ENCODE results near the gene LRG1. TPM values are rescaled to one million over a fixed set of nuclear protein-coding genes. Genes with fewer than 3 reads are reported as not detected.
"Not testable (repeated sequence)": the region's sequence is repeated elsewhere in the genome, so short reads cannot be mapped to it uniquely, and the experiment has no call there.

Gene LRG1
- total RNA-seq, 1 donor from 2014 or later, result 19.4 TPM

DNA sequence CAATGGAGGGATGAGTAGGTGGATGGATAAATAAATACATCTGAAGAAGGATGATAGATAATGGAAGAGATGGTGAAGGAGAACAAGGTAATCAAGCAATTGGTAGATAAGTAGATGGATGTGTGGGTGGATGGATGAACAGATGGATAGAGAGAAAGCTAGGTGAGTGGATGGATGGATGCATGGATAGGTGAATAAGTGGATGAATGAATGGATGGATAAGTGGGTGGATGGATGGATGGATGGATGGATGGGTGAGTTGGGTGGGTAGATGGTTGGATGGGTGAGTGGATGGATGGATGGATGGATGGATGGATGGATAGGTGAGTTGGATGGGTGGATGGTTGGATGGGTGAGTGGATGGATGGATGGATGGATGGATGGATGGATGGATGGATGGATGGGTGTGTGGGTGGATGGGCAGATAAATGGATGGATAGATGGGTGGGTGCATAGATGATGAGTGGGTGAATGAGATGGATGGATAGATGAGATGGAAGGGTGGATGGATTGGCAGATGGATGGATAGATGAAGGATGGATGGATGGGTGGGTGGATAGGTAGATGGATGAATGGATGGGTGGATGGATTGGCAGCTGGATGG, 13.4 kb upstream of the LRG1 start:
- DNase-seq (ENCODE audit: low spot score), result no peak

DNA sequence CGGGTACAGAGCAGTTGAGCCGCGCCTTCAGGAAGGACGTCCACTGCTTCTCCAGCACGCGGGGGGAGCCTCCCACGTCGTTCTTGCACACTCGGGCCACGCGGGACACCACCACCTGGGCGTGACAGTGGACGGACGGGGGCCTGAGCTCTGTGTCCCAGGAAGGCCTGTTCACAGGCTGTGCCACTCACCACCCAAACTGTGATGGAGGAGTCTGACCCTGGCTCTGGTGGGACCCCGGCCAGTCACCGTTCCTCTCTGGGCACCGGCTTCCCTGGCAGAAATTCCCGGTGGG, 12.6 kb upstream of the LRG1 start:
- DNase-seq (ENCODE audit: low spot score), result no peak

DNA sequence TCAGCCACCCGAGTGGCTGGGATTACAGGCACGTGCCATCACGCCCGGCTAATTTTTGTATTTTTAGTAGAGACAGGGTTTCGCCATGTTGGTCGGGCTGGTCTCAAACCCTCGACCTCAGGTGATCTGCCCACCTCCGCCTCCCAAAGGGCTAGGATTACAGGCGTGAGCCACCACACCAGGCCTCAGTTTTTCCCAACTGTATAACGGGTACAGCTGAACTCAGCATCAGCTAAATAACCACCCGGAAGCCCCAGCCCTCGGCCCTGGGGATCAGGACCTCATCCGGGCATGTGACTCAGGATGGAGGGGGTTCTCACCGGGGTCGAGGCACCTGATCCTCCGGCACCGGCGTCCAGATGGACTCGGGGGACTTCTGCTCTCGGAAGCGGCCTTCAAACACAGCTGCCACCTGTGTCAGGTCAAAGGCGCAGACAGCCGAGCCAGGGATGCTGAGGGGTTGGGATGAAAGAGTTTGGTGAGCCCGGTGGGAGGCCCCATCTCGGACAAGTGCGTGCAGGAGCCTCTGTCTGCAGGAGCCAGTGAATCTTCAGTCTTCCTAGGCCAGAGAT, 10.7 kb upstream of the LRG1 start:
- DNase-seq (ENCODE audit: low spot score), result no peak

DNA sequence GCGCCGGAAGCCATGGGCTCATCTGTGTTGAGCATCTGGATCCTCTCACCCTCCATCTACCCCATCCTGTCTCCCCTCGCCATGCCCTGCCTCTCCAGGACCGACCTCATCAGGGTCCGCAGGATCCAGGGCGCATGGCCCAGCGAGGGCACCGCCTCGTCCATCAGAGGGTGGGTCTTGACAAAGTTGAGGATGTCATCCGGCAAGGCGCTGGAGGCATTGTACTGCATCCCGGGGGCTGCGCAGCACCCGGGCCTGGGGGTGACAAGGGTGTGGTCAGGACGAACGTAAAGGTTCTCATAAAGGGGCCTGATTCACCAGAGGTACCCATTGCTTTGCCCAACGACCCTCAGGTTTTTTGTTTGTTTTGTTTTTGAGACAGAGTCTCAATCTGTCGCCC, 10.2 kb upstream of the LRG1 start:
- no peak for DNase-seq (ENCODE audit: low spot score)

DNA sequence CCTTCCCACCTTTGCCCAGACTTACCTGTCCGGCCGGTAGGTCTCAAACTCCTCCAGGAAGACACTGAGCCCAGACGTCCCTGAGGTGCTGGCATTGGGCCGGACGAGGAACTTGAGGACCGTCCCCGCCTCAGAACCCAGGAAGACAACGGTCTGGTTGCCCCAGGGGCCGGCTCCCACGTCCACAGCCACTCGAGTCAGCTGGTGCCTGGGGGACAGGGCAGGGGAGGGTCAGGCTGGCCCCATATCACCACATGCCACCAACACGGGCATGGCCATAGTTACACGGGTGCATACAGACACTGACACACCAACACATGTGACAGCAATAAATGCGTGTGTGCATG, 8.4 kb upstream of the LRG1 start:
- DNase-seq (ENCODE audit: low spot score), result no peak

DNA sequence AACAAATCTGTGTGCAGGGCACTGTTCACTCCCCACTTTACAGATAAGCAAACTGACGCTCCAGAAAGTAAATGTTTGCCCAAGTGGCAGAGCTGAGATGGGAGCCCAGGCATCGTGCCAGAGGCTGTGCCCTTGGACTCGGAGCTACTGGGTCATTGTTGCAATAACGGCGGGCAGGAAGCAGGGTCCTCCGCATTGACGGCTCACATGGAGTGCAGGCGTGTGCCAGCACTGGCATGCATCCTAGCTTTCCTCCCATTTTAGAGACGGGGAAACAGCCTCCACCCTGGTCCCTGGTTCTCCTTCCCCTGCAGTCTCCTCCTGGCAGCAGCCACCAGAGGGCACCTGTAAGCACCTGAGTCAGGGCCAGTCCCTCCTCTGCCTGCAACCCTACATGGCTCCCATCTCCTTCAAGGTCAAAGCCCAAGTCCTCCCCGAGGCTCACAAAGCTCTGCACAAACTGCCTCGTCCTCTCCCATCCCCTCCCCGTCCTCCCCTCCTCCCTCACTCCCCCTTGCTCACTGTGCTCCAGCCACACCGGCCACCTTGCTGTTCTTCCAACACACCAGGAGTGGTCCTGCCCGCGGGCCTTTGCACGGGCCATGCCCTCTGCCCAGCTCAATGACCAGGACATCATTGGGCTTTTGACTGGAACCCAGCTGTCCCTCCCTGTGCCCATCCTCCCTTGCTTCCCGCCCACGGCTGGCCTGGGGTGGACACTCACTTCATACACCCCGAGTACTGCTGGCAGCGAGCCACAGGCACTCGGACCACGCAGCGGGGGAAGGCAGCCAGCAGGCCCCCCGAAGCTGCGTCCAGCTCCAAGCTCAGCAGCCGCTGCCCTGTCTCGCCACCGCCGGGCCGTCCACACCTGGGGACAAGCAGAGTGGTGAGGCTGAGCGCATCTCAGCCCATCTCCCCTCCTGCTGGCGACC, 7.7 kb upstream of the LRG1 start:
- no peak for DNase-seq (ENCODE audit: low spot score)

DNA sequence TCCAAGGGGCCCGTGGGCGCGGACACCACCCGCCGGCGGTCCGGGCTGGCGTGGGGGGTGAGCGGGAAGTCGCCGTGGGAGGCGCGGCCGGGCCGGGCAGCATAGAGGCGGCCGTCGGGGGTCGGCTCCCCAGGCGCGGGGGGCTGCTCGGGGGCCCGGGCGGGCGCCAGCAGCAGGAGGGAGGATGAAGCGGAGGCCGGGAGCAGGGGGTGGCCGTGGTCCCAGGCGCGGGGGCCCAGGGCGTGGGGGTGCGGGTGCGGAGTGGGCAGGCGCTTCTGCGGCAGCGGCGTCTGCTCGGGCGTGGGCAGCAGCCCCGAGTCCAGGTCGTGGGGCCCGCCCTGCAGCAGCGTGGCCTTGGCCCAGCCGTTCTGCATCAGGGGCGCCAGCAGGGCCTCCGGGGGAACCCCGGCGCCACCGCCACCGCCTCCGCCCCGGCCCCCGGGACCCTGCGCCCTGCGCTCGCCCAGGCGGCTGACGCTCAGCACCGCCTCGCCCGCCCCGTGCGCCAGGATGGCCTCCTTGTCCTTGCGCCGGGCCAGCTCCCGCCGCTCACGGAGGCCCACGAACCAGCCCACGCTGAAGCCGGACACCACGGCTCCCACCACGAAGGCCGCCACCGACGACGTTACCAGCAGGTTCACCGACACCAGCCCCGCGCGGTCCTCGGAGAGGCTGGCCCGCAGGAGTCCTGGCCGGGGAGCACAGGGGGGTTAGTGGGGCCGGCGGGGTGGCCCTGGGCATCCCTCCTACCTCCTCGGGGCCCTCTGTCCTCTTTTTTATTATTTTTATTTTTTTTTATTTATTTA, 4.2 kb upstream of the LRG1 start:
- no peak for DNase-seq (ENCODE audit: low spot score)

DNA sequence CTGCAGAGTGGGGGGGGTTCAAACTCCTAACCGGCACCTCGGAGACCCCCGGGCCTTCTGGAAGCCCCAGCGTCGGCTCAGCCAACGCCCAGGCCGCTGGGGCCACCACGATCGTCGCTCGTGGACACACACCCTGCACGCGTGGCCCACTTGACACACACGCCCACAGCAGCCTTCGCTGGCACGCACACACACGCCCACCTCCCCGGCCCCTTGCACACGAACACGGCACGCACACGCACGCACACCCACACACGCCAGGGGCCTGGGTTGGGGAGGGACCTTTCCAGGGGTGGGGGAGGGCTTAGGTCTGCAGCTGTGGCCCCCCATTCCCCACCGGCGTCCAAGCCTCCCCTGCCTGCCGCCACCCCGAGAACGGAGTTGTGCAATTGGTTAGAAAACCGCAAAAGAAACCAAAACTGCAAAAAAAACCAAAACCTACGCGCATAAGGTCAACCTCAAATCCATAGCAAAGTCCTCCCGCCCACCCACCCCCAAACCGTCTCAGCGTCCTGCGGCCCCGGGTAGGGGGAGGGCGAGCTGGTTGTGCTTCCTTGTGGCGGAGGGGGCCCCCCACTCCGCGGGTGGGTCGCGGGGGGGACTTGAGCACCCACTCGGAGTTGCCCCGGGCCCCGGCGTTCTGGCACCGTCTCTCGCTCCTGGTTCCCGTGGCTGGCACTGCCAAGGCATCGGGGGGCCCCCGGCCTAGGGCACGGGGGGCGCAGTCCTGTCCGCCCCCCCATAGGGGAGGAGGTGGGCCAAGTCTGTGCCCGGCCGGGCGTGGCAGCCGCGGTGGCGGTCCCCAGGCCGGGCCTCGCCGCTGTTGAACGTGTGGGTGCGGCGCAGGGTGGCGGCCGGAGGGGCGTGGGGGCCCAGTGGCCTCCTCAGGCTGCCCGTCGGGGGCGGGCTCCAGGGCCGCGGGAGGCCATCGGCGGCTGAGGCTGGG, 3.3 kb upstream of the LRG1 start:
- no peak for DNase-seq (ENCODE audit: low spot score)

DNA sequence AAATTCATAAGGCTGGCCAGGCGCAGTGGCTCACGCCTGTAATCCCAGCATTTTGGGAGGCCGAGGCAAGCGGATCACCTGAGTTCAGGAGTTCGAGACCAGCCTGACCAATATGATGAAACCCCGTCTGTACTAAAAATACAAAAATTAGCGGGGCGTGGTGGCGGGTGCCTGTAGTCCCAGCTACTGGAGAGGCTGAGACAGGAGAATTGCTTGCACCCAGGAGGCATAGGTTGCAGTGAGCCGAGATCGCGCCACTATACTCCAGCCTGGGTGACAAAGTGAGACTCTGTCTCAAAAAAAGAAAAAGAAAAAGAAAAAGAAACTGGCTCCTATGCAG, 1.9 kb upstream of the LRG1 start:
- DNase-seq (ENCODE audit: low spot score), result not testable (repeated sequence)

DNA sequence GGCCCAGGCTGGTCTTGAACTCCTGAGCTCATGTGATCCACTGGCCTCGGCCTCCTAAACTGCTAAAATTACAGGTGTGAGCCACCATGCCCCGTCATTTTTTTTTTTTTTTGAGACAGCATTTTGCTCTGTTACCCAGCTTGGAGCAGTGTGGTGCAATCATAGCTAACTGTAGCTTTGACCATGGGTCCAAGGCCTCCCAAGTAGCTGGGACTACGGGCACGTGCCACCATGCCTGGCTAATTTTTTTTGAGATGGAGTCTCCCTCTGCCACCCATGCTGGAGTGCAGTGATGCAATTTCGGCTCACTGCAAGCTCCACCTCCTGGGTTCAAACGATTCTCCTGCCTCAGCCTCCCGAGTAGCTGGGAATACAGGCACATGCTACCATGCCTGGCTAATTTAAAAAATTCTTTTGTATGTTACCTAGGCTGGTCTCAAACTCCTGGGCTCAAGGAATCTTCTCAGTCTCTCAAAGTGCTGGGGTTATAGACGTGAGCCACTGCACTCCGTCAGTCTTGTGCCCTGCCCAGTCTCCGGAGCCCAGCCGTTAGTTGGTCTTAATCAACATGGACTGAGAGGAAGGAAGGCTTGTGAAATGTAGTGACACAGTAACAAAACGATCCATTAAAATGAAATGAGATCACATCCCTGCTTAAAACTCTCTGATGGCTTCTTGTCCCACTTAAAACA, 1.4 kb upstream of the LRG1 start:
- no peak for DNase-seq (ENCODE audit: low spot score)

DNA sequence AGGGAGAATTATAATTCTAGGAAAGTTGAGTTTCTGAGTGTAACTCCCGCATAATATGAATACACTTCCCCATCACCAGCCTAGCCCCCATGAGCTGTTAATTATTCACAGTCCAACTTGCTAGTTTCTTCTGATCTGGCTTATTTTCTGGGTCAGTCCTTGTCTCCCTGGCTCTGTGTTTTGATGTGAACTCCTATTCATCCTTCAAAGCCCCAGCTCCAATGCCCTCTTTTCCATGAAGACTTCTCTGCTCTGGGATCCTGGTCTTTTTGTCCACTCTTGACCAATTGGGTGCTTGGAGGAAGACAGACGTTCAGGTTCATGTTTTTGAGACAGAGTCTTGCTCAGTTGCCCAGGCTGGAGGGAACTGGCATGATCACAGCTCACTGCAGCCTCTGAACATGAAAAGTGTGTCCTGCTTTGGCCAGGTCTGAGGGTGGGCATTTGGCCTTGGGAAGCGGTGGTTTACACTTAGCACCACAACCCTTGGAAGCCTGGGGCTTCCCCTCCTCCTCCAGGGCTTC, 605 bp downstream of the LRG1 start:
- no peak for DNase-seq (ENCODE audit: low spot score)

DNA sequence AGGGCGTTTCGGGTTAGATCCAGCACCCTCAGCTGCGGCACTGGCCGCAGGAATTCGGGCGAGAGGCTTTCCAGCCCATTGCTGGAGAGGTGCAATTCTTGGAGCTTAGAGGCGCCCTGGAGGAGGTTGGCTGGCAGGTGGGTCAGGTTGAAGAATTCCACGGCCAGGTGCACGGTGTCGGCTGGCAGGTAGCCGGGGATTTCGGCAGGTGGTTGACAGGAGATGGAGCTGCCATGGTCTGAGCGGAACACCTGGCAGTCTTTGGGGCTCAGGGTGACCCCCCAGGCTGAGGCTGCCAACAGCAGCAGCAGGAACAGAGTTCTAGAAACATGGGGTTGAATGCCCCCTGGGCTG, 1.3 kb downstream of the LRG1 start:
- no peak for DNase-seq (ENCODE audit: low spot score)

DNA sequence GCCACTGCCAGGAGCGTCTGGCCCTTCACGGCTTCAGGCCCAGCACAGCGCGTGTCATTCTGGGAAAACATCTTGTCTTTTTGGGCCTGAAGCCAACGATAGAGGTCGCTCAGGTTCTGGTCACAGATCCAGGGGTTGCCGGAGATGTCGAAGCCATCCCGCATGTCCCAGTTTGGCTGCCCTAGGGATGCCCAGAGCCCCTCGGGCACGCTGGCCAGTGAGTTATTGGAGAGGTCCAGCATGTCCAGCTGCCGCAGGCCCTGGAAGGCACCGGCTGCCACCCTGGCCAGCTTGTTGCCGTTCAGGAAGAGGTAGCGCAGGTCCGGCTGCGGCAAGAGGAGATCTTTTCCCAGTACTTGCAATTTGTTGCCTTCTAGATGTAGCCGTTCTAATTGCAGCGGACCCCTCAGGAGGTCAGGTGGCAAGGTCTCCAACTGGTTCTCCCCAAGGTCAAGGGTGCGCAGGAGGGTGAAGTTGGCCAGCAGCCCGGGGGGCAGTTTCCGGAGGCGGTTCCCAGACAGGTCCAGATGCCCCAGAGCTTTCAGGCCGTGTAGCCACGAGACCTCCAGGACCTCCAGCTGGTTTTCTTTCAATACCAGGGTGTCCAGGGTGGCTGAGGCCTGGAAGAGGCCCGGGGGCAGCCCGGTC, 1.8 kb downstream of the LRG1 start:
- DNase-seq (ENCODE audit: low spot score), result no peak

DNA sequence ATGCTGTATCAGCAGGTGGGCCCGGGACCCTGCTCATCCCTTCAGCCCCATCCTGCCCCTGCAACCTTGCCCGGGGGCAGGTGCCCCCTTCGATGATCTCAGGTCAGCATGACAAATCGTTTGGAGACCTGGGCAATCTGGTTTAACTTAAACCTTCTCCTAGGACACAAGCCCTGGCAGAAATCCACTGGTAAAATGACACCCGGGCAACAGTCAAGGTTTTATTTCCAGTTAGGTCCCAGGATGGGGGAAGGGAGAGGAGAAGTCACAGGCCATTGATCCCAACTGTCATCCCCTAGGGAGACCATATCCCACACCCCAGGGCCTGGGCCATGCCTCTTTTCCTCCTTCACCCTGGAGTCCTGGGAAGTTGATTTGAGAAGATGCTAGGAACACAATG, 3.0 kb downstream of the LRG1 start:
- no peak for DNase-seq (ENCODE audit: low spot score)

DNA sequence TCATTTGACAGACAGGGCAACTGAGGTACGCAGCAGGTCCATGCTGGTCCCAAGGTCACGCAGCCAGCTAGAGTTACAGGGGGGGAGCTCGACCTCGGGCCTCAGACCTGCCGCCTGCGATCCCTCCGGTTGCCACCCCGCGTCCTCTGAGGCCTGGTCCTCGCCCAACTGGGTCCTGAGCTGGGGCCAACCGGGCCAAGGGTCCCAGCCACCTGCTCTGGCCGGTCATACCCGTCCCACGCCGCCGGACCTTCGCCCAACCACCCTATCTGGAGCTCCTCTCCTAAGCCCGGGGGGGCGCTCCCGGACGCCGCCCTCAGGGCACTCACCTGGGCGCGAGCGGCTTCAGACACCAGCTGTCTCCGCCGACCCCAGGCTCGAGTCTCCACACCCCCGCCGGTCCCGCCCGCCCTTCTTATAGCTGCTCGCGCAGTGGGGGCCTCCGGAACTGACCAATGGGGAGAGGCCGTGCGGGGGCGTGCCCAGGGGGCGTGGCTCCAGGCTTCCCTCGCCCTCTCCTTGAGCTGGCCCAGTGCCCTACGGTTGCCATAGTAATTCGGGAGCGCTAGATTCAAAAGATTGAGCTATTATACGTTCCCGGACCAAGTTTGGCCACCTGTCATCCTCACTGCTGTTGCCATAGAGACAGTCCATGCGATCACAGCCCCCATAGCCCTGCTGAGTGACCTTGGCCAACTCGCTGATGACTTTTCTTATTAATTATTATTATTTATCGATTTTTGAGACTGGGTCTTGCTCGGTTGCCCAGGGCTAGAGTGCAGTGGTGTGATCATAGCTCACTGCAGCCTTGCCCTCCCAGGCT, 4.8 kb downstream of the LRG1 start, which contains the start of gene PLIN5:
TSS of gene PLIN5 (minus strand) at position 389 of the 823 bp plus-strand sequence. CDS start 1,150 bp downstream, outside the sequence.
- peak; percentile 85 for DNase-seq (ENCODE audit: low spot score)

DNA sequence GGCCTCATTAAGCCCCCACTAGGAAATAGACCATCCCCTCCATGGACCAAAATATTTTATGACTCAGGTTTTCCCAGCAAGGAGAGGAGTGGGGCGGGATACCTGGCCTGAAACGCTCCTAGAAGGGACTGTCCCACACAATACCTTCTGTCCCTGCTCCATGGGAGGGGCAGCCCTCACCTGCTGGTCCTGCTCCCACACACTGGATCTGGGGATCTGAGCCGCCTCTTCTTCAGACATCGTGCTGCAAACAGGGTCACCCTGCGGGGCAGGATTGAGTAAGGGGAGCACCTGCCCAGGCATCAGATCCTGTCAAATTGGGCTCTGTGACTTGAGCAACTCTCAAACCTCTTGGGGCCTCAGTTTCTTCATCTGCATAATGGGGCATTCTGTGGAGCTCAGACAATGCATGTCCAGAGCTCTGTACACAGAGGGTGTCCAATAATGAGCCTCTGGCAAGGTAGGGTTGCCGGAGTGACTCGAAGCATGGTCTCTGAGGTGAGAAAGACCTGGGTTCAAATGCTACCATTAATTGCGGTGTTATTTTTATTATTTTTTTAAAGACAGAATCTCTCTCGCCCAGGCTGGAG, 5.9 kb downstream of the LRG1 start:
- DNase-seq (ENCODE audit: low spot score), result no peak

DNA sequence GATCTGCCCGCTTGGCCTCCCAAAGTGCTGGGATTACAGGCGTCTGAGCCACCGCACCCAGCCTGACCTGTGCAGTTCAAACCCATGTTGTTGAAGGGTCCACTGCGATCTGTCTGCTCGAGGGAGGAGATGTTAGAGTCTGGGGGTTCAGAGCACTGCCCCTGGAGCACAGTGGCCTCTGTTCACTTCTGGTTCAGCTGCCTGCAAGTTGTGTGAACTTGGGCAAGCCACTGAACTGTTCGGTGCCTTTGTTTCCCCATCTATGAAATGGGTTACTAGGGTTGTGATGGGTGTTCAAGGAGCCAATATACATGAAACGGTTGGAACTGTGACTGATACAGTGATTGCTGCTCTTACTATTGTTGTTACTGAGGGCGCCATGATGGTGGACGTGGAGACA, 6.5 kb downstream of the LRG1 start:
- DNase-seq (ENCODE audit: low spot score), result no peak

DNA sequence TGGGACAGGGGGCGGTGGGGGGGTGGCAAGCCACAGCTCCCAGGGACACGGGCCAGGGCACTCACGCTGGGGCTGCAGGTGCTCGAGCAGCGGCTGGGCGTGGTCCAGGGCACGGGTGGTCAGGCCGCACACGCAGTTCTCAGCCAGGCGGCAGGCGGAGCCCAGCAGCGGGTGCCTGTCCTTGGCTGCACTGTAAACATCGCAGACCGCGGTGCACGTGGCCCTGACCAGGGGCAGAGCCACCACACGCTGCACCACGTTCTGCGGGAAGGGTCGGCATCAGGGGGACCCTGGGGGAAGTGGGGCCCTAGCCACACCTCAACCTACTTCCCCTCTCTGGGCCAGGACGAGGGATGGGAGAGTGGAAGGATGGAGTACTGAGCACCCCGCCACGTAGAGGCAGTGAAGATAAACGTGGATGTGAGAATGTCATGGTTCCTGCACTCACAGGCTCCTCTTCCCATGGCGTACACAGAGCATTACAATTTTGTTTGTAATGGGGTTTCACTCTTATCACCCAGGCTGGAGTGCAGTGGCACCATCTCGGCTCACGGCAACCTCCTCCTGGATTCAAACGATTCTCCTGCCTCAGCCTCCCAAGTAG, 8.2 kb downstream of the LRG1 start:
- no peak for DNase-seq (ENCODE audit: low spot score)
